HG03378 (cell line): ENCODE measurements around the gene TMPRSS11E.
"Not testable (repeated sequence)": the region's sequence is repeated elsewhere in the genome, so short reads cannot be mapped to it uniquely, and the experiment has no call there.

Source experiments
- ATAC-seq: cut with Tn5 transposase; IDR thresholded peaks from one replicate; pipeline ENCODE4 v1.9.1; 2021; ENCODE audit warnings: mild to moderate bottlenecking, moderate library complexity; ENCODE audit not compliant: unreplicated experiment

The TMPRSS11E gene, protein sequence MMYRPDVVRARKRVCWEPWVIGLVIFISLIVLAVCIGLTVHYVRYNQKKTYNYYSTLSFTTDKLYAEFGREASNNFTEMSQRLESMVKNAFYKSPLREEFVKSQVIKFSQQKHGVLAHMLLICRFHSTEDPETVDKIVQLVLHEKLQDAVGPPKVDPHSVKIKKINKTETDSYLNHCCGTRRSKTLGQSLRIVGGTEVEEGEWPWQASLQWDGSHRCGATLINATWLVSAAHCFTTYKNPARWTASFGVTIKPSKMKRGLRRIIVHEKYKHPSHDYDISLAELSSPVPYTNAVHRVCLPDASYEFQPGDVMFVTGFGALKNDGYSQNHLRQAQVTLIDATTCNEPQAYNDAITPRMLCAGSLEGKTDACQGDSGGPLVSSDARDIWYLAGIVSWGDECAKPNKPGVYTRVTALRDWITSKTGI

DNA sequence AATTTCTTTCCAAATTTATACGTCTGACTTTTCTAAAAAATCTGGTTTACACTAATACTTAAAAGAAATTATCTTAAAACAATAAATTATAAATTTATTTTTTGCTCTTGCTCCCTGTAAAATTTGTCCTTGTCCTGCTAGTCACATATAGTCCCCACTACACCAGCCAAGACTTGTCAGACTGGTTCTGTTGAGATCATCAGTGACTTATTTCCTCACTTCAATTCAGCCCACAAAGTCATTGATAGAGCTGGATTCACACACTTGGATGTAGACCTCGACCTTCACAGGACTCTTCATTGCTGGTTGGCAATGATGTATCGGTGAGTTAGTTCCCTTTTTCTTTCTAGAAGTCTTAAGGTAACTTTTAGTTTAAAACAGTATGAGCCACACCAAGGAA, at the start of gene TMPRSS11E:
TSS of gene TMPRSS11E (plus strand) at position 263 of the 400 bp plus-strand sequence. CDS start at position 313, 50 bp downstream.
- no peak for ATAC-seq

DNA sequence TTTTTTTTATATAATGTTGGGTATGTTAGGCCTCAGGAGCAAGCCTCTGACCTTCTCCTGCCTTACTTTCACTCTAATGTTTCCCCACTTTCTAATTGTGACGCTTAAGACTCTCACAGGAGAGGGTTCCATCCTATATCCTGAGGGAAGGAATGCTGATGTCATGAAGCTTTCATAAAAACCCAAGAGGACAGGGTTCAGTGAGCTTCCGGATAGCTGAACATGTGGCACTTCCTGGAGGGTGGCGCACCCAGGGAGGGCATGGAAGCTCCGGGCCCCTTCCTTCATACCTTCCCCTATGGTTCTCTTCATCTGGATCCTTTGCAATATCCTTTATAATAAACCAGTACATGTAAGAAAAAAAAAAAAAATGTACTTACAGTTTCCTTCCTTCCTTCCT, 48.0 kb upstream of the TMPRSS11E start:
- no peak for ATAC-seq

DNA sequence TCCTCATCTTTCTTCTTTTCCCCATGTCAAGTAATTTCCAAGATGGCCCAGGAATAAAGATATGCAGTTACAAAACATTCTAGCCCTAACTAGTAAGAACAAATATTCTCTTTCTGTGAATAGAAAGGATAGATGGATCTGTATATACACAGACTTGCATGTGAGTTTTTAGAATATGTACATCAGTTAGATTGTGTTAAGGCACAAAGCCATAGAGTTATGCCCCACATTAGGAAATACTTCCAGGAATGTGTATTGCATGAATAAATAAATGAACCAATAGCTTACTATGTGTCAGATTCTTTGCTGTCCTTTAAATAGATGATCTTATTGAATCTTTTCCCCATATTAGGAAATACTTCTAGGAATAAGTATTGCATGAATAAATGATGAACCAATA, 46.0 kb upstream of the TMPRSS11E start:
- ATAC-seq = no peak

GRCh38 chr4:68404153-68404552, 43.1 kb upstream of the TMPRSS11E start:
- ATAC-seq = no peak

DNA sequence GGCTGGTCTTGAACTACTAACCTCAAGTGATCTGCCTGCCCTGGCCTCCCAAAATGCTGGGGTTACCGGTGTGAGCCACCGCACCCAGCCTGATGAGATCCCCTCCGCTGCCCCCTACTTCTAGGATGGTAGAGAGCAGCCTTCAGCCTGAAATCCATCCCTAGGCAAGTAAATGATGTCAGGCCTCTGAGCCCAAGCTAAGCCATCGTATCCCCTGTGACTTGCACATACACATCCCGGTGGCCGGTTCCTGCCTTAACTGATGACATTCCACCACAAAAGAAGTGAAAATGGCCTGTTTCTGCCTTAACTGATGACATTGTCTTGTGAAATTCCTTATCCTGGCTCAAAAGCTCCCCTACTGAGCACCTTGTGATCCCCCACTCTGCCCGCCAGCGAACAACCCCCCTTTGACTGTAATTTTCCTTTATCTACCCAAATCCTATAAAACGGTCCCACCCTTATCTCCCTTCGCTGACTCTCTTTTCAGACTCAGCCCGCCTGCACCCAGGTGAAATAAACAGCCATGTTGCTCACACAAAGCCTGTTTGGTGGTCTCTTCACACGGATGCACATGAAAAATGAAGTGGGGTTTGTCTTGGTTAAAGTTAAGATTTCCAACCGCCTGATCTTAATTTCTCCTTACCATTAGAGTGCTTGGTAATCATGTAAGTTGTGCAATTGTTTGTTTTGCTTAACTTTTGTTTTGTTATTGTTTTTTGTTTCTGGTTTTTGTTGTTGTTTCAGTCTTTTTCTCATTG, 41.4 kb upstream of the TMPRSS11E start:
- not testable (repeated sequence) for ATAC-seq

GRCh38 chr4:68406479-68406859, 40.8 kb upstream of the TMPRSS11E start:
- ATAC-seq = no peak

DNA sequence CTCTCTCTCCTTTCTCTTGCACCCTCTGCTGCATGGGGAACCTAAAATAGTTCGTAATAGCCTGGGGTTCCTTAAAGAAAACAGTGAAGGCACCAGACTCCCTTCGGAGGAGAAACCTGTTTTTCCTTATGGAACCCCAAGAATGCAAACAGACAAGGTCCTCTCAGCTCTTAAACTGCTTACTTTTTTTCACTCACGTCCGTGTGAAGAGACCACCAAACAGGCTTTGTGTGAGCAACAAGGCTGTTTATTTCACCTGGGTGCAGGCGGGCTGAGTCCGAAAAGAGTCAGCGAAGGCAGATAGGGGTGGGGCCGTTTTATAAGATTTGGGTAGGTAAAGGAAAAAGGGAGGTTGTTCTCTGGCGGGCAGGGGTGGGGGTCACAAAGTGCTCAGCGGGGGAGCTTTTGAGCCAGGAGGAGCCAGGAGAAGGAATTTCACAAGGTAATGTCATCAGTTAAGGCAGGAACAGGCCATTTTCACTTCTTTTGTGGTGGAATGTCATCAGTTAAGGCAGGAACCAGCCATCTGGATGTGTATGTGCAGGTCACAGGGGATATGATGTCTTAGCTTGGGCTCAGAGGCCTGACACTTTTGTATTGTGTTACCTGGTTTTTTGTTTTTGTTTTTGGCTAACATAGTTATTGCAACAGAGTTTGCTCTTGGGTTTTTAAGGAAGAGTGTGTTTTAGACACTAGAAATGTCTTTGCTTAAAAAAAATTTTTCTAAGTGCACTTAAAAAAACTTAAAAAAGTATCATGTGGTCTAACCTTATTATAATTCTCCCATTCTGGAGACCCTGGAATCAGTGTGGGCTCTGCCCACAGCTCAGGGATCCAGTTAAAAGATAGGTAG, 40.0 kb upstream of the TMPRSS11E start:
- not testable (repeated sequence) for ATAC-seq

- ATAC-seq = no peak
Observed at GRCh38 chr4:68407868-68408190, 39.4 kb upstream of the TMPRSS11E start.

DNA sequence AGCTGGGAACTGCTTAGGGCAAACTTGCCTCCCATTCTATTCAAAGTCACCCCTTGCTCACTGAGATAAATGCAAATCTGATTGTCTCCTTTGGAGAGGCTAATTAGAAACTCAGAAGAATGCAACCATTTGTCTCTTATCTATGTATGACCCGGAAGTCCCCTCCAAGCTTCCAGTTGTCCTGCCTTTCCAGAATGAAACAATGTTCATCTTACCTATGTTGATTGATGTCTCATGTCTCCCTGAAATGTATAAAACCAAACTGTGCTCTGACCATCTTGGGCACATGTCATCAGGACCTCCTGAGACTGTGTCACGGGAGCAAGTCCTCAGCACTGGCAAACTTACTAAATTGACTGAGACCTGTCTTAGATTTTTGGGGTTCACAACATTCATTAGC, 37.1 kb upstream of the TMPRSS11E start:
- ATAC-seq = no peak

- no peak for ATAC-seq
Observed at GRCh38 chr4:68410643-68411042, 36.6 kb upstream of the TMPRSS11E start.

GRCh38 chr4:68412031-68412430, 35.2 kb upstream of the TMPRSS11E start:
- not testable (repeated sequence) for ATAC-seq

GRCh38 chr4:68416591-68416990, 30.7 kb upstream of the TMPRSS11E start:
- ATAC-seq = no peak

DNA sequence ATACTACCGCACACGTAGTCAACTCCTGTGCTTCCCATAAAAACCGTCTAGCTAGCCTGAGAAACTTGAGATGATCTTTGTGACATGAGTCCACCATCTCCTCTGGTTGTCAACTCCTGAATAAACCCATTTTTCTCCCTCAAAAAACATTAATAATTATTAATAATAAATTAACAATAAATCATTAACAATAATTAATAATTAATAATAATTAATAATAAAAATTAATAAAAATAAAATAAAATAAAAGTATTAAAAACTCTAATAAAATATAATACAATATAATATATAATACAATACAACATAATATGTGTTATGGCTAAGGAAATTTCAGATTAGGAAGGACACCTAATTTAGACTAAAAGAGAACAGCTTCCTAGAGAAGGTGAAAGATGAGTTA, 20.7 kb upstream of the TMPRSS11E start:
- no peak for ATAC-seq

- no peak for ATAC-seq
Observed at GRCh38 chr4:68430337-68430736, 16.9 kb upstream of the TMPRSS11E start.

DNA sequence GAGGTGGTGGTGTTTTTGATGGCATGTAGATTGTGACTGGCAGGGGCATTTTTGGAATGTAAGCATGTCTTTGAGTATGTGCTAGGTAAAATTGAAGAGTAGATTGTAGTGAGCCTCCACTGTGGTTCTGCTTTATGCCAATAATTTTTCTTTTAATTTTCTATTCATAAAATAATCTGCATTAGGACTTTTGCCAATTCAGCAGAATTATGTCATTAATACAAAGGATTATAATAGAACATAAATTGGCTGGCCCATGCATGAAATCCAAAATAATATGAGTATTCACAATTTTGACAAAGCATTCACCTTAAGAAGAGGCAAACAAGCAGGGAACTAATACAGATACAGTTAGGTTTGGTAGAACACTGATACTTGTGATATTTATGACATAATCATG, 14.9 kb upstream of the TMPRSS11E start:
- ATAC-seq = no peak

DNA sequence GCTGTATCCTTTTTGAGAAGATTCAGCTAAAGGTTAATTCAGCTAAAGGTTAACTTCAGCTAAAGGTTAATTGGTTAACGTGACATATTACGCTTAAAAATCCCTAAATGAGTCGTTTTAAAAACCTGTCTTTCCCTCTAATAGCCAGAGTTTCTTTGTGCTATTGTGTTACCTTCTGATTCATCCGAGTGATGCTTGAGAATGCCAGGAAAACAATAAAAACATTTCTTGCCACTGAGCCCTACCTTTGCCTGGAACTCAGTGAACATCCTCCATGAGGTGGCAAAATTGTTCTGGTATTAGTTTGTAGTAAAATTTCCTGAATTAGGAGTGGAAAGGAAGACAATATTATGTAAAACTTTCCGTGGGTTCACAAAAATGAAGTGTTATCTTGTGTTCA, 13.7 kb upstream of the TMPRSS11E start:
- no peak for ATAC-seq

DNA sequence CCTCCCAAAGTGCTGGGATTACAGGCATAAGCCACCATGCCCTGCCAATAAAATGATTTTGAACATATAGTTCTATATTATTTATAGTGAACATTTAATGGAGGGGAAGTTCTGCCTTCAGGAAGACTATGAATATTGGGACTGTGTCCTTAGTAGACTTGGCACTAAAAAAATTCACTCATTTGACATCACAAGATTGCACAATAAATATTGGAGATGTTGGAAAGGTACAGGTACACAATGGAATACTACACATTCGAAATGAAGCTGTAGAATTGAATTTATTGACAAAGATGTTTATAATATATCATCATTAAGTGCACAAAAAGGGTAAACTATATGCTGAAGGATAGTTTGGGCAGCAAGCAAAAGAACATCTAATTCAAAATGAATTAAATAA, 13.0 kb upstream of the TMPRSS11E start:
- ATAC-seq = no peak

DNA sequence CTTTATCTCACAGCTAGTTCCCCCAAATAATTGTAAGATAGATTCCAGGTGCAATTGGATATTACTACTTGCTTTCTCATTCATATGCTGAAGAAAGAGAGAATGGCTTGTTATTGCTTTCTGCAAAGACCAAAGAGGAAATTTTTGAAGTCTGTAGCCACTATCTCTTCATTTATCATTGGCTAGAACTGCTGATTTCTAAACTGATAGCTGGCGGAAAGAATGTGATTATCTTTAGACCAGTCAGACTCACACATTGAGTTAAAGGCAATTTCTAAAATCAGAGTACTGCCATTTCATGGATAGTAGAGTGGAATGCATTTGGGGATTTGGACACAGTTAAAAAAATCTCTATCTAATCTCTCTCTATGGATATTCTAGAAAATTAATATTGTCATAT, 12.4 kb upstream of the TMPRSS11E start:
- ATAC-seq = no peak

- no peak for ATAC-seq
Observed at GRCh38 chr4:68445111-68445510, 2.2 kb upstream of the TMPRSS11E start.

DNA sequence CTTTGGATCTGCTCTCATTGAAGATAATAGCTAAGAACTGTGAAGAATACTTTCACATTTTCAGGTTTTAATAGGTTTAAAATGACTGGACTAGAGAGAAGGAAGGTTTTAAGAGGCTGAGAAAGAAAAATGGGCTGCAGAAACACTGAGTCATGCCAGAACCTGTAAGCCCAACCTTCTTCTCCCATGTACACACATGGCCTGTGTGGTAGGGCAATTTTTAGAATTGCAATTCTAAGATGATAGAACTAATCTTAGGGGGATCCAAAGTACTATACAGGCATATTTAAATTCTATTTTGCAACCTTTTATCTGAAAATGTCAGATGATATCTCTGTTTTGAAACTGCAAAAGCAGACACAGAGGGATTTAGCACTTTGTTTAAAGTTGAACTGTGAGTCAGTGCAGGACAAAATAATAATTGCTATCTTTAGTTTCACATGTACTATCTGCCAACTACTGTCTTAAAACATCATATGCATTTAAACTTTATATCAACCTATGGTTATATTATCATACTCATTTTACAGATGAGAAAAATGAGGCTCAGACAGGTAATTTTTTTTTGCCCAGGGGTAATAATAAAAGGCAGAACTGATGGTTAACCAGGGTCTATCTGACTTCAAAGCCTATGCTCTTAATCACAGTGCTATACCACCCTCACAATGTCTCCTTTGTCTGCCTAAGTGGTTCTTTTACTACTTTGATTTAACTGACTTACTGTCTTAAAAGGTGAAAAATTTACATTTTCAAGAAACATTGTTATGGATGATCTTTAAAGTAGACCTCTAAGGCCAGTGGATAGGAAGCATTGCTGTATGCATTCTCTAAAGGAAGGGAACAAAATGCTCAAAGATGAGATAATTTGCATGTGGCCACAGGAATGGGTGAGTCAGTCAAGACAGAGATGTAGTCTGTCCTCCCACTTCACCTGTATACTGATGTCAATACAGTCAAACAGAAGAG, 4.3 kb downstream of the TMPRSS11E start:
- ATAC-seq = peak; percentile 90
